GM23338 (cell line): Measurements from ENCODE around the gene SSTR4. TPM values are rescaled to one million over a fixed set of nuclear protein-coding genes. Genes with fewer than 3 reads are reported as not detected.

Experiments used
- ATAC-seq: fragments of 200-7000 bp; cut with Tn5 transposase; 3 replicates; pipeline ENCODE4 v1.9.1; 2020
- DNase-seq: peaks from one replicate; pipeline ENCODE4 v3.0.0-alpha.2; 2015; ENCODE audit warnings: low spot score
- H2AFZ ChIP-seq: fragments of 200-600 bp; sonication (generic); 2 replicates; pipeline ENCODE4 v1.8.0; 2016; ENCODE audit warnings: antibody characterized with exemption, mild to moderate bottlenecking, moderate library complexity
- H3F3A ChIP-seq: fragments of 200-600 bp; sonication (generic); replicated peaks from 2 replicates; pipeline ENCODE4 v1.8.0; 2017; ENCODE audit warnings: antibody characterized with exemption, mixed run types, low read depth
- H3K27ac ChIP-seq: fragments of 200-600 bp; sonication (generic); 2 replicates; pipeline ENCODE4 v1.6.1; 2016; ENCODE audit warnings: low read depth
- H3K27me3 ChIP-seq: fragments of 200-600 bp; sonication (generic); 2 replicates; pipeline ENCODE4 v1.8.0; 2016; ENCODE audit warnings: mild to moderate bottlenecking, mixed run types, moderate library complexity; ENCODE audit not compliant: insufficient read depth
- H3K36me3 ChIP-seq: fragments of 200-600 bp; sonication (generic); 2 replicates; pipeline ENCODE4 v1.8.0; 2016; ENCODE audit warnings: mild to moderate bottlenecking; ENCODE audit not compliant: insufficient read depth
- H3K4me1 ChIP-seq: fragments of 200-600 bp; sonication (generic); 2 replicates; pipeline ENCODE4 v1.8.0; 2016; ENCODE audit warnings: mild to moderate bottlenecking, moderate library complexity; ENCODE audit not compliant: insufficient read depth
- H3K4me2 ChIP-seq: fragments of 200-600 bp; sonication (generic); 2 replicates; pipeline ENCODE4 v1.7.1; 2017; ENCODE audit warnings: mixed run types
- H3K4me3 ChIP-seq: fragments of 200-600 bp; sonication (generic); 2 replicates; pipeline ENCODE4 v1.6.1; 2016; ENCODE audit warnings: mixed run types
- H3K79me2 ChIP-seq: fragments of 200-600 bp; sonication (generic); replicated peaks from 2 replicates; pipeline ENCODE4 v1.8.0; 2017; ENCODE audit warnings: mild to moderate bottlenecking; ENCODE audit not compliant: insufficient read depth
- H3K9me2 ChIP-seq: fragments of 200-600 bp; sonication (generic); 2 replicates; pipeline ENCODE4 v1.8.0; 2017; ENCODE audit not compliant: insufficient read depth
- H4K20me1 ChIP-seq: fragments of 200-600 bp; sonication (generic); replicated peaks from 2 replicates; pipeline ENCODE4 v1.8.0; 2017; ENCODE audit warnings: mild to moderate bottlenecking; ENCODE audit not compliant: insufficient read depth
- H3K27ac Mint-ChIP-seq: 2 replicates; pipeline ENCODE4 v1.8.0; 2020; ENCODE audit warnings: inconsistent platforms, mild to moderate bottlenecking, moderate library complexity, mixed read lengths
- H3K27me3 Mint-ChIP-seq: 3 replicates; pipeline ENCODE4 v1.8.0; 2022; ENCODE audit warnings: low read depth, mild to moderate bottlenecking, moderate library complexity, mixed read lengths, inconsistent platforms; ENCODE audit not compliant: insufficient read depth, poor library complexity
- H3K36me3 Mint-ChIP-seq: 3 replicates; pipeline ENCODE4 v1.8.0; 2021; ENCODE audit warnings: low read depth, mild to moderate bottlenecking, inconsistent platforms, moderate library complexity, mixed read lengths
- H3K4me1 Mint-ChIP-seq: 3 replicates; pipeline ENCODE4 v1.8.0; 2020; ENCODE audit warnings: mild to moderate bottlenecking, inconsistent platforms, mixed read lengths
- H3K4me3 Mint-ChIP-seq: 3 replicates; pipeline ENCODE4 v1.8.0; 2021; ENCODE audit warnings: moderate library complexity, mild to moderate bottlenecking, inconsistent platforms, mixed read lengths
- H3K9me3 Mint-ChIP-seq: 3 replicates; pipeline ENCODE4 v1.8.0; 2020; ENCODE audit warnings: moderate library complexity, mild to moderate bottlenecking, inconsistent platforms, mixed read lengths
- JUNB ChIP-seq: IDR thresholded peaks from one replicate; pipeline ENCODE4 v1.6.1; 2016; ENCODE audit warnings: antibody characterized with exemption; ENCODE audit not compliant: unreplicated experiment
- POLR2AphosphoS5 ChIP-seq: IDR thresholded peaks from 2 replicates; pipeline ENCODE4 v1.6.1; 2016; ENCODE audit warnings: antibody characterized with exemption, low read depth
- STAT1 ChIP-seq: IDR thresholded peaks from one replicate; pipeline ENCODE4 v1.6.1; 2016; ENCODE audit warnings: antibody characterized with exemption; ENCODE audit not compliant: unreplicated experiment
- ZNF331 ChIP-seq: fragments of 250-450 bp; sonication (Bioruptor Pico); IDR thresholded peaks from 2 replicates; pipeline ENCODE4 v1.5.0; 2020; ENCODE audit warnings: low read depth, mild to moderate bottlenecking, moderate library complexity
- polyA plus RNA-seq: library from polyadenylated mRNA; unstranded; fragments of >200 nt; fragmentation: Nextera tagmentation; extraction: Ambion mirVana; gene quantifications from 2 replicates; pipeline ENCODE4 v1.2.1, GENCODE V29; 2016
- total RNA-seq: library from RNA; depleted of rRNA; stranded (reverse); fragments of >200 nt; shearing (Covaris generic); gene quantifications from 2 replicates; pipeline ENCODE4 v1.2.3, GENCODE V29; 2014
- TF ChIP-seq, protein P1 (sequence below): IDR thresholded peaks from one replicate; pipeline ENCODE4 v1.6.1; 2018; ENCODE audit warnings: antibody characterized with exemption; ENCODE audit not compliant: unreplicated experiment
- TF ChIP-seq, protein P2 (sequence below): IDR thresholded peaks from 2 replicates; pipeline ENCODE4 v1.6.1; 2016; ENCODE audit warnings: antibody characterized with exemption
- TF ChIP-seq, protein P3 (sequence below): fragments of 250-450 bp; sonication (Bioruptor Pico); IDR thresholded peaks from 2 replicates; pipeline ENCODE4 v1.5.0; 2020; ENCODE audit warnings: mild to moderate bottlenecking, moderate library complexity

SSTR4 gene
- total and polyA plus RNA-seq, 2 experiments from 2014 or later: not detected

DNA sequence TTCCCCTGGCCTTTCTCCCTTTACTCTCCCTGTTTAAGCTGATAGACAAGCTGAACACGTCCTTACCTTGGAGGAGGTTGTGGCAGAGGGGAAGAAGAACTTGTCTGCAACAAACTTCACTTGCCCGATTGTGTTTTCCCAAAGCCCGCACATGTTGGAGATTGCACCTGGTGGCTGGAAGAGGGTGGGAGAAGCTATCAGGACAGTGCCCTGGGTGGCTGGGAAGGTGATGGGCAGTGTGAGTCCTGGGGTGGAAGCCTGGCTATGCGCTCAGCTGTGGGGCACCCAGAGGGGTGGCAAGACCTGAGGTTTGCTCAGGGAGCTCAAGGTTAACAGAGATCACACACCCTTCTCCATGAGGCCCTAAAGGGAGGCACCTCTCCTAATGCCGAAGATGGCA, 25.0 kb upstream of the SSTR4 start:
- Histone ChIP-seq H3K4me2 (no peak overlapping the region), H4K20me1 (no peaks in the 10 kb centered on the region), H3K36me3 (no peaks in the 10 kb centered on the region), H2AFZ (no peak overlapping the region), H3K4me3 (no peak overlapping the region), H3K79me2 (no peaks in the 10 kb centered on the region), H3K27me3 (no peaks in the 10 kb centered on the region), H3K4me1 (peaks cover 8% of the 10 kb centered on the region), H3K27ac (no peak overlapping the region), H3F3A (no peaks in the 10 kb centered on the region), H3K9me2 (no peaks in the 10 kb centered on the region)
- no peak for TF ChIP-seq JUNB
- TF ChIP-seq POLR2AphosphoS5: no peak
- TF ChIP-seq STAT1: no peak
- TF ChIP-seq, protein P1, sequence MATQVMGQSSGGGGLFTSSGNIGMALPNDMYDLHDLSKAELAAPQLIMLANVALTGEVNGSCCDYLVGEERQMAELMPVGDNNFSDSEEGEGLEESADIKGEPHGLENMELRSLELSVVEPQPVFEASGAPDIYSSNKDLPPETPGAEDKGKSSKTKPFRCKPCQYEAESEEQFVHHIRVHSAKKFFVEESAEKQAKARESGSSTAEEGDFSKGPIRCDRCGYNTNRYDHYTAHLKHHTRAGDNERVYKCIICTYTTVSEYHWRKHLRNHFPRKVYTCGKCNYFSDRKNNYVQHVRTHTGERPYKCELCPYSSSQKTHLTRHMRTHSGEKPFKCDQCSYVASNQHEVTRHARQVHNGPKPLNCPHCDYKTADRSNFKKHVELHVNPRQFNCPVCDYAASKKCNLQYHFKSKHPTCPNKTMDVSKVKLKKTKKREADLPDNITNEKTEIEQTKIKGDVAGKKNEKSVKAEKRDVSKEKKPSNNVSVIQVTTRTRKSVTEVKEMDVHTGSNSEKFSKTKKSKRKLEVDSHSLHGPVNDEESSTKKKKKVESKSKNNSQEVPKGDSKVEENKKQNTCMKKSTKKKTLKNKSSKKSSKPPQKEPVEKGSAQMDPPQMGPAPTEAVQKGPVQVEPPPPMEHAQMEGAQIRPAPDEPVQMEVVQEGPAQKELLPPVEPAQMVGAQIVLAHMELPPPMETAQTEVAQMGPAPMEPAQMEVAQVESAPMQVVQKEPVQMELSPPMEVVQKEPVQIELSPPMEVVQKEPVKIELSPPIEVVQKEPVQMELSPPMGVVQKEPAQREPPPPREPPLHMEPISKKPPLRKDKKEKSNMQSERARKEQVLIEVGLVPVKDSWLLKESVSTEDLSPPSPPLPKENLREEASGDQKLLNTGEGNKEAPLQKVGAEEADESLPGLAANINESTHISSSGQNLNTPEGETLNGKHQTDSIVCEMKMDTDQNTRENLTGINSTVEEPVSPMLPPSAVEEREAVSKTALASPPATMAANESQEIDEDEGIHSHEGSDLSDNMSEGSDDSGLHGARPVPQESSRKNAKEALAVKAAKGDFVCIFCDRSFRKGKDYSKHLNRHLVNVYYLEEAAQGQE: no peak
- TF ChIP-seq, protein P2, sequence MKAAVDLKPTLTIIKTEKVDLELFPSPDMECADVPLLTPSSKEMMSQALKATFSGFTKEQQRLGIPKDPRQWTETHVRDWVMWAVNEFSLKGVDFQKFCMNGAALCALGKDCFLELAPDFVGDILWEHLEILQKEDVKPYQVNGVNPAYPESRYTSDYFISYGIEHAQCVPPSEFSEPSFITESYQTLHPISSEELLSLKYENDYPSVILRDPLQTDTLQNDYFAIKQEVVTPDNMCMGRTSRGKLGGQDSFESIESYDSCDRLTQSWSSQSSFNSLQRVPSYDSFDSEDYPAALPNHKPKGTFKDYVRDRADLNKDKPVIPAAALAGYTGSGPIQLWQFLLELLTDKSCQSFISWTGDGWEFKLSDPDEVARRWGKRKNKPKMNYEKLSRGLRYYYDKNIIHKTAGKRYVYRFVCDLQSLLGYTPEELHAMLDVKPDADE: no peak
- TF ChIP-seq, protein P3, sequence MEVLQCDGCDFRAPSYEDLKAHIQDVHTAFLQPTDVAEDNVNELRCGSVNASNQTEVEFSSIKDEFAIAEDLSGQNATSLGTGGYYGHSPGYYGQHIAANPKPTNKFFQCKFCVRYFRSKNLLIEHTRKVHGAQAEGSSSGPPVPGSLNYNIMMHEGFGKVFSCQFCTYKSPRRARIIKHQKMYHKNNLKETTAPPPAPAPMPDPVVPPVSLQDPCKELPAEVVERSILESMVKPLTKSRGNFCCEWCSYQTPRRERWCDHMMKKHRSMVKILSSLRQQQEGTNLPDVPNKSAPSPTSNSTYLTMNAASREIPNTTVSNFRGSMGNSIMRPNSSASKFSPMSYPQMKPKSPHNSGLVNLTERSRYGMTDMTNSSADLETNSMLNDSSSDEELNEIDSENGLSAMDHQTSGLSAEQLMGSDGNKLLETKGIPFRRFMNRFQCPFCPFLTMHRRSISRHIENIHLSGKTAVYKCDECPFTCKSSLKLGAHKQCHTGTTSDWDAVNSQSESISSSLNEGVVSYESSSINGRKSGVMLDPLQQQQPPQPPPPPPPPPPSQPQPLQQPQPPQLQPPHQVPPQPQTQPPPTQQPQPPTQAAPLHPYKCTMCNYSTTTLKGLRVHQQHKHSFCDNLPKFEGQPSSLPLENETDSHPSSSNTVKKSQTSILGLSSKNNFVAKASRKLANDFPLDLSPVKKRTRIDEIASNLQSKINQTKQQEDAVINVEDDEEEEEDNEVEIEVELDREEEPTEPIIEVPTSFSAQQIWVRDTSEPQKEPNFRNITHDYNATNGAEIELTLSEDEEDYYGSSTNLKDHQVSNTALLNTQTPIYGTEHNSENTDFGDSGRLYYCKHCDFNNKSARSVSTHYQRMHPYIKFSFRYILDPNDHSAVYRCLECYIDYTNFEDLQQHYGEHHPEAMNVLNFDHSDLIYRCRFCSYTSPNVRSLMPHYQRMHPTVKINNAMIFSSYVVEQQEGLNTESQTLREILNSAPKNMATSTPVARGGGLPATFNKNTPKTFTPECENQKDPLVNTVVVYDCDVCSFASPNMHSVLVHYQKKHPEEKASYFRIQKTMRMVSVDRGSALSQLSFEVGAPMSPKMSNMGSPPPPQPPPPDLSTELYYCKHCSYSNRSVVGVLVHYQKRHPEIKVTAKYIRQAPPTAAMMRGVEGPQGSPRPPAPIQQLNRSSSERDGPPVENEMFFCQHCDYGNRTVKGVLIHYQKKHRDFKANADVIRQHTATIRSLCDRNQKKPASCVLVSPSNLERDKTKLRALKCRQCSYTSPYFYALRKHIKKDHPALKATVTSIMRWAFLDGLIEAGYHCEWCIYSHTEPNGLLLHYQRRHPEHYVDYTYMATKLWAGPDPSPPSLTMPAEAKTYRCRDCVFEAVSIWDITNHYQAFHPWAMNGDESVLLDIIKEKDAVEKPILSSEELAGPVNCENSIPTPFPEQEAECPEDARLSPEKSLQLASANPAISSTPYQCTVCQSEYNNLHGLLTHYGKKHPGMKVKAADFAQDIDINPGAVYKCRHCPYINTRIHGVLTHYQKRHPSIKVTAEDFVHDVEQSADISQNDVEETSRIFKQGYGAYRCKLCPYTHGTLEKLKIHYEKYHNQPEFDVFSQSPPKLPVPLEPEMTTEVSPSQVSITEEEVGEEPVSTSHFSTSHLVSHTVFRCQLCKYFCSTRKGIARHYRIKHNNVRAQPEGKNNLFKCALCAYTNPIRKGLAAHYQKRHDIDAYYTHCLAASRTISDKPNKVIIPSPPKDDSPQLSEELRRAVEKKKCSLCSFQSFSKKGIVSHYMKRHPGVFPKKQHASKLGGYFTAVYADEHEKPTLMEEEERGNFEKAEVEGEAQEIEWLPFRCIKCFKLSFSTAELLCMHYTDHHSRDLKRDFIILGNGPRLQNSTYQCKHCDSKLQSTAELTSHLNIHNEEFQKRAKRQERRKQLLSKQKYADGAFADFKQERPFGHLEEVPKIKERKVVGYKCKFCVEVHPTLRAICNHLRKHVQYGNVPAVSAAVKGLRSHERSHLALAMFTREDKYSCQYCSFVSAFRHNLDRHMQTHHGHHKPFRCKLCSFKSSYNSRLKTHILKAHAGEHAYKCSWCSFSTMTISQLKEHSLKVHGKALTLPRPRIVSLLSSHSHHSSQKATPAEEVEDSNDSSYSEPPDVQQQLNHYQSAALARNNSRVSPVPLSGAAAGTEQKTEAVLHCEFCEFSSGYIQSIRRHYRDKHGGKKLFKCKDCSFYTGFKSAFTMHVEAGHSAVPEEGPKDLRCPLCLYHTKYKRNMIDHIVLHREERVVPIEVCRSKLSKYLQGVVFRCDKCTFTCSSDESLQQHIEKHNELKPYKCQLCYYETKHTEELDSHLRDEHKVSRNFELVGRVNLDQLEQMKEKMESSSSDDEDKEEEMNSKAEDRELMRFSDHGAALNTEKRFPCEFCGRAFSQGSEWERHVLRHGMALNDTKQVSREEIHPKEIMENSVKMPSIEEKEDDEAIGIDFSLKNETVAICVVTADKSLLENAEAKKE (CRISPR knock-in tag): no peak
- no peak for TF ChIP-seq ZNF331 (CRISPR knock-in tag)
- DNase-seq (no peak), ATAC-seq (no peak)
- H3K9me3 Mint-ChIP-seq: no peaks in the 10 kb centered on the region; the same call in 2 of the 3 replicates
- no peak overlapping the region for H3K4me3 Mint-ChIP-seq
- H3K27ac Mint-ChIP-seq: no peak overlapping the region
- peaks cover 6% of the 10 kb centered on the region; the same call in 2 of the 3 replicates for H3K4me1 Mint-ChIP-seq
- H3K27me3 Mint-ChIP-seq: no peaks in the 10 kb centered on the region
- no peaks in the 10 kb centered on the region for H3K36me3 Mint-ChIP-seq
